K562 (cell line): ENCODE data around the gene SLC2A8.

Experiments
- CEBPB ChIP-seq: fragments of 450-650 bp; IDR thresholded peaks from 2 replicates; pipeline ENCODE4 v1.6.1; 2016; ENCODE audit warnings: missing genetic modification characterization, missing compliant biosample characterization
- CTCF ChIP-seq, 3 experiments: IDR thresholded peaks in 2 of 3; conservative IDR thresholded peaks in 1 of 3; 2 replicates each; pipeline ENCODE4 v1.5.1; 2011 to 2012; ENCODE audit warnings: low read length in 3 of 3, mild to moderate bottlenecking in 3 of 3, control low read depth in 2 of 3, improper control_type of control experiment in 1 of 3, inconsistent platforms in 1 of 3, low read depth in 1 of 3, mixed read lengths in 1 of 3, moderate library complexity in 1 of 3; ENCODE audit not compliant: insufficient read depth in 2 of 3
- FUS ChIP-seq: fragments of 200-400 bp; formaldehyde crosslinking; optimal IDR thresholded peaks from 2 replicates; pipeline ENCODE3; 2017; ENCODE audit warnings: low read depth, low read length
- THAP7 ChIP-seq: fragments of 250-450 bp; sonication (Bioruptor Pico); IDR thresholded peaks from 2 replicates; pipeline ENCODE4 v1.5.0; 2021

GRCh38 chr9:127451608-127451857 lies 54.6 kb downstream of the SLC2A8 start:
- no peak for TF ChIP-seq CEBPB (tag)
- no peak for TF ChIP-seq CTCF (IDR thresholded peaks at IDR 0.05 in 2 of 3, conservative IDR thresholded peaks at IDR 0.05 in 1 of 3; ENCODE audit: insufficient read depth in 2 of 3, low read depth in 1 of 3, low read length in 3 of 3)
- no peak for TF ChIP-seq THAP7 (CRISPR knock-in tag)
- no peak for TF ChIP-seq FUS
